Measurements from ENCODE around the gene TYW1B. TPM values are rescaled to one million over a fixed set of nuclear protein-coding genes. Genes with fewer than 3 reads are reported as not detected.
"Not testable (repeated sequence)": the region's sequence is repeated elsewhere in the genome, so short reads cannot be mapped to it uniquely, and the experiment has no call there.

The TYW1B gene
- total RNA-seq, 2 donors from 2014 or later, result 2.1 to 2.8 TPM

DNA sequence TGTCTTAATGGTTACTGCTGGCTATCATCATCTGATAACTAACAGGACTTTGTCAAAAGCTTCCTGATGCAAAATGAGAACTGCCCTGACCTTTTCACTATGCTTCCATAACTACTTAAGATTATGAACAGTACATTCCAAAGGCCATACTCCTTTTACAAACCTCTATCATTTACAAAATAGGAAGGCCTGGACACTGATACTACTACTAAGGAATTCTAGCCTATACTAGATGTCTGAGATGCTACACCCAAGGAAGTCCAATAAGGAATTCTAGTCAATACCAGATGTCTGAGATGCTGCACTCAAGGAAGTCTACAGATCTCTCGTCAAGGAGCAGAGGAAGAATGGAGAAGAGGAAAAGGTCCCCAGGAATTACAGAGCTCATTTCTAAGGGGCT, 130.9 kb downstream of the TYW1B start:
- not testable (repeated sequence) for DNase-seq (ENCODE audit: low spot score in 2 of 2); H3K27ac Mint-ChIP-seq; ATAC-seq; H3K9me3 Mint-ChIP-seq
- peaks cover 0 to 11% of the 10 kb centered on the region in 2 donors for H3K36me3 Mint-ChIP-seq

- H3K9me3 Mint-ChIP-seq; DNase-seq (ENCODE audit: low spot score in 2 of 2); H3K36me3 Mint-ChIP-seq; H3K27ac Mint-ChIP-seq: not testable (repeated sequence)
- peak in 1 of 2 donors; percentile 57 for ATAC-seq
Observed at GRCh38 chr7:72696643-72697042, 131.4 kb downstream of the TYW1B start.

GRCh38 chr7:72695482-72695881, 132.5 kb downstream of the TYW1B start:
- H3K27ac Mint-ChIP-seq, result peak overlapping the region in 1 of 2 donors; percentile 44
- not testable (repeated sequence) for ATAC-seq; H3K36me3 Mint-ChIP-seq; DNase-seq (ENCODE audit: low spot score in 2 of 2); H3K9me3 Mint-ChIP-seq

DNA sequence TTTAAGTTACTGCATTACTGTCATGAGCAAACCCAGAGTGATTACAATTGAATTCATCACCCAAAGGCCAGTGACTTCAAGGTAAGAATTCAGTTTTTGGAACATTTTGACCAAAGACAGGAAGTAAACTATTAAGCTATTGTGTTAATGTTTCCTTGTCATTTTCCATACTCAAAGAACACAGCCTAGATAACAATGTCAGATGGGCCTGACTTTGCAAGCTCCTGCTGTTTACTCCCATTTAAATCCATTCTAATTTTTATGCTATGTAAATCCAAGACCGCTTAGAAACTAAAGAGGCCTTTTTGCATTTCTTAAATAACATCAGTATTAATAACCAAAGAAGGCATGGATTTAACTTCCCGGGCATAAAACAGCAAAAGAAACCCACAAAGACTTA, 136.6 kb downstream of the TYW1B start:
- H3K9me3 Mint-ChIP-seq; ATAC-seq; DNase-seq (ENCODE audit: low spot score in 2 of 2); H3K27ac Mint-ChIP-seq; H3K36me3 Mint-ChIP-seq: not testable (repeated sequence)

DNA sequence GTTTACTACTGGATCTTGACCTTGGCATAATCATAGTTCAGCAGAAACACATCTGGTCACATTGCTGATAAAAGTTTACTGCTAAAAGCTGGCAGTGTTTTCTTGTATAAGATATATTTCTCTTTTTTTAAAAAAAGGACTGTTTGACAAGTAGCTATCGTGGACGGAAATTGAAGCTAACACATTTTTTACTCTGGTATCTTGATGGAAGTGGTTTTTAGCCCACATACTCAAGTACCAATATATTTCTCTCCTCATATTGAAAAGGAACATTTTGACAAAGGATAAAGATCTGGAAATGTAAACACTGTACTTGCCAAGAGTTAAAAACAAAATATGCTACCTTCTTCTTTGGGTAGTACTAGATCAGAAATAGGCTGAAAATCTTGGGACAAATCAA, 137.8 kb downstream of the TYW1B start:
- ATAC-seq; DNase-seq (ENCODE audit: low spot score in 2 of 2); H3K27ac Mint-ChIP-seq; H3K36me3 Mint-ChIP-seq; H3K9me3 Mint-ChIP-seq: not testable (repeated sequence)

- not testable (repeated sequence) for H3K9me3 Mint-ChIP-seq; ATAC-seq; H3K36me3 Mint-ChIP-seq; DNase-seq (ENCODE audit: low spot score in 2 of 2); H3K27ac Mint-ChIP-seq
Observed at GRCh38 chr7:72689344-72689743, 138.7 kb downstream of the TYW1B start.

DNA sequence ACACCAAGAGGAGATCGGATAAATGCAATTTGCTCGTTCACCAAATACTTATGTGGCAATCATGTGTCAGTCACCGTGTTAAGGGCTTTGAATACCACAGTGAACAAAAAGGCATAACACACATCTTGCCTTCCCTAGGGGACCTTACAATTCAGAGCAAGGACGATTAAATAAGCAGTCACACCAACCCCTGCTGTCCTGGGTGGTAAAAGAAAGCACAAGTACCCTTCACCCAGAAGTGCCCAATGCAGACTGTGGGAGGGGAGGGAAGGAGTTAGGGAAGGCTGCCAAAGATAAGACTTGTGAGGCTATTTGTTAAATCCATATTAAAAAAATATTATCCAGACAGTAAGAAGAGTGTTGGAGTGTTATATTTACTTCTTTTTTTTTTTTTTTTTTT, 146.8 kb downstream of the TYW1B start:
- not testable (repeated sequence) for H3K36me3 Mint-ChIP-seq; DNase-seq (ENCODE audit: low spot score in 2 of 2); ATAC-seq; H3K9me3 Mint-ChIP-seq
- peak overlapping the region in 1 of 2 donors; percentile 83 for H3K27ac Mint-ChIP-seq

DNA sequence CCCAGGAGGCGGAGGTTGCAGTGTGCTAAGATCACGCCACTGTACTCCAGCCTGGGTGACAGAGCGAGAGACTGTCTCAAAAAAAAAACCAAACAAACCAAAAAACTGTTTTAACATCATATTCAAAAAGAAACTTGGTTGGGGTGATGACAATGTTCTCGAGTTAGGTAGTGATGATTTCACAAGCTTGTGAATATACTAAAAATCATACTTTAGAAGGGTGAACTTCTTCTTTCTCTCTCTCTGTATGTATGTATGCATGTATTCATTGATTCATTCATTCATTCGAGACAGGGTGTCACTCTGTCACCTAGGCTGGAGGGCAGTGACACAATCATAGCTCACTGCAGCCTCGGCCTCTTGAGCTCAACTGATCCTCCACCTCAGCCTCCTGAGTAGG, 151.1 kb downstream of the TYW1B start:
- DNase-seq (ENCODE audit: low spot score in 2 of 2); H3K36me3 Mint-ChIP-seq; H3K9me3 Mint-ChIP-seq; H3K27ac Mint-ChIP-seq: not testable (repeated sequence)
- ATAC-seq, result peak; percentile 78 to 97

DNA sequence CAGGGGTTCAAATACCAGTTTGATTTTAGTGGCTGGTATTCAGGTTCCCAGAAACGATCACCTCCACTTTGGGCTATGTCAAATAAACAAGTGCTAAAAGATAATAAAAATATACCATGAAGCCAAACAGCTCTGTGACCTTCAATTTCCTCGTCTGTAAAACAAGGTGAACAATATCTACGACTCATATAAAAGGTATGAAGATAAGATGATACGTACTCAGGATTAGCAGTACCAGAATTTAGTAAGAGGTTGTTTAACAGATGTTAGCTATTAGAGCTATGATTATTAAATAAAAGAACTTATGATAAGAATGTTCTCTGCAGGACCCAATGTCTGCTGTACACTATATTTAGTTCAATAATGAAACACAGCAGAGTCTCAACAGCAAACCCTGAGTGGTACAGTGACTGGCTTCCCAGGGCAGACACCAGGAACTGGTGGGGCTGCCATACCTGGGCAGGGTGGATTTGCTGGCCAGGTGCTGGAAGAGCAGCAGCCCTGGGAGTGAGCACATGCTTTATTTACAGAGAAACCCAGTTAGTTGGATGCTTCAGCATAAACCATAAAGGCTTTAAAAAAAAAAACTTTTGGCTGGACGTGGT, 151.8 kb downstream of the TYW1B start:
- not testable (repeated sequence) for H3K36me3 Mint-ChIP-seq; H3K9me3 Mint-ChIP-seq; ATAC-seq; H3K27ac Mint-ChIP-seq; DNase-seq (ENCODE audit: low spot score in 2 of 2)

GRCh38 chr7:72675686-72676085, 152.3 kb downstream of the TYW1B start:
- ATAC-seq, H3K27ac Mint-ChIP-seq: not testable (repeated sequence)

DNA sequence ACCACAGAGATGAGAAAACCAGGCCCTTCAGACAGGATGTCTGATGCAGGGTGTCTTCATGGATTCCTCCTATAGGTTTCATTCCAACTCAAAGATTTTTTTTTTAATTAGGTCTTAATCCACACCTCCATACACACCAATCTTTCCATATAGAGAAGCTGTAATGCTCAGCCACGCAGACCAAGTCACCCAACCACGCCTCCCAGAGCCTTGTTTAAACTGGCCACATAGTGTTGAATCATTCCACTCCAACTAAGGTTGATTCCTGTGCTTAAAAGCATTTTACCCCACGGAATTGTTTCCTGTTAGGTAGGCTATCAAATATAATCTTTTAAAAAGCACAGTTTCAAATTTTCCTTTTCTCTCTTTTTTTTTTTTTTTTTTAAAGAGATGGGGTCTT, 153.6 kb downstream of the TYW1B start:
- H3K27ac Mint-ChIP-seq, result no peak overlapping the region

More at GRCh38 chr7:72675686-72676085, 152.3 kb downstream of the TYW1B start:
- H3K9me3 Mint-ChIP-seq; H3K36me3 Mint-ChIP-seq; DNase-seq (ENCODE audit: low spot score in 2 of 2): not testable (repeated sequence)

GRCh38 chr7:72670850-72671249, 157.2 kb downstream of the TYW1B start:
- DNase-seq (ENCODE audit: low spot score in 2 of 2); H3K36me3 Mint-ChIP-seq; H3K27ac Mint-ChIP-seq: not testable (repeated sequence)

More for the DNA sequence above, 153.6 kb downstream of the TYW1B start:
- DNase-seq (ENCODE audit: low spot score in 2 of 2) (no peak), ATAC-seq (no peak)
- Mint-ChIP-seq H3K9me3 (no peaks in the 10 kb centered on the region), H3K36me3 (no peaks in the 10 kb centered on the region)

DNA sequence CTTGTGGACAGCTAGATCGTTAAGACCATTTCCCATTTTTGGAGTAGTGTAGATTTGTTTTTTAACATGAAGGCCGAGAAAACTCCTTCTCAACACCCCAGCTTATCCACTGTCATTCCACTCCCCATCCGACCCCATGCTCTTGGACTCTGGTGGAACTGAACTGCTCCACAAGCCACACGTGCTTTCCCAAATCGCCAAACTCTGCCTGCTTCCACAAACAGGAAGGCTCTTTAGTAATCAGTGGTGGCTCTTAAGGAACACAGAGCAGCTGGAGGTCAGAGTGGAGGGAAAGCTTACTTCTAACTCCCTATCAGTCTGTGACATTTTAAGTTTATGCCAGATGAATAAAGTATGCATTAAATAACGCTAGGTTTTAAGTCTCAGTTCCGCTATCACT, 159.6 kb downstream of the TYW1B start:
- not testable (repeated sequence) for H3K36me3 Mint-ChIP-seq; ATAC-seq; H3K27ac Mint-ChIP-seq; H3K9me3 Mint-ChIP-seq; DNase-seq (ENCODE audit: low spot score in 2 of 2)

More at GRCh38 chr7:72670850-72671249, 157.2 kb downstream of the TYW1B start:
- ATAC-seq, H3K9me3 Mint-ChIP-seq: not testable (repeated sequence)

DNA sequence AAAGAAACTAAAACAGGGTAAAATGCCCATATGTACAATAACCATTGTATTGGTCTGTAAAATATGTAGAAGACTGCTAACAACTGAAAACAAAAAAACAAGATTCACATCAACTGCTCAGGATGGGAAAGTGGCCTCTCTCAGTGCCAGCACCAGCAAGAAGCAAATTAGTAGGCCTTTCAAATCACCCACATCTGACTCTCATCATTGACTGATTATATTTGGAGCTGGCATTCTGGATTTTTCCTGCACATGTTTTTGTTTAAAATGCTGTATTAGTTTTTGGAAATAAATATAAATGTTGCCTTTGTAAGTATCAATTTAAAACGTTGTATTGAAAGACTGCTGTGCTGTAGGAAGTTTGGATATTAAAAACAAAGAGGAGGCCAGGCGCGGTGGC, 161.0 kb downstream of the TYW1B start:
- not testable (repeated sequence) for H3K9me3 Mint-ChIP-seq; ATAC-seq; DNase-seq (ENCODE audit: low spot score in 2 of 2); H3K36me3 Mint-ChIP-seq; H3K27ac Mint-ChIP-seq

GRCh38 chr7:72648574-72648973, 179.4 kb downstream of the TYW1B start:
- not testable (repeated sequence) for H3K27ac Mint-ChIP-seq; H3K9me3 Mint-ChIP-seq; H3K36me3 Mint-ChIP-seq; ATAC-seq; DNase-seq (ENCODE audit: low spot score in 2 of 2)

- DNase-seq (ENCODE audit: low spot score in 2 of 2); H3K27ac Mint-ChIP-seq; H3K36me3 Mint-ChIP-seq; H3K9me3 Mint-ChIP-seq: not testable (repeated sequence)
- ATAC-seq, result peak in 1 of 2 donors; percentile 56
Observed at GRCh38 chr7:72643708-72644107, 184.3 kb downstream of the TYW1B start.

DNA sequence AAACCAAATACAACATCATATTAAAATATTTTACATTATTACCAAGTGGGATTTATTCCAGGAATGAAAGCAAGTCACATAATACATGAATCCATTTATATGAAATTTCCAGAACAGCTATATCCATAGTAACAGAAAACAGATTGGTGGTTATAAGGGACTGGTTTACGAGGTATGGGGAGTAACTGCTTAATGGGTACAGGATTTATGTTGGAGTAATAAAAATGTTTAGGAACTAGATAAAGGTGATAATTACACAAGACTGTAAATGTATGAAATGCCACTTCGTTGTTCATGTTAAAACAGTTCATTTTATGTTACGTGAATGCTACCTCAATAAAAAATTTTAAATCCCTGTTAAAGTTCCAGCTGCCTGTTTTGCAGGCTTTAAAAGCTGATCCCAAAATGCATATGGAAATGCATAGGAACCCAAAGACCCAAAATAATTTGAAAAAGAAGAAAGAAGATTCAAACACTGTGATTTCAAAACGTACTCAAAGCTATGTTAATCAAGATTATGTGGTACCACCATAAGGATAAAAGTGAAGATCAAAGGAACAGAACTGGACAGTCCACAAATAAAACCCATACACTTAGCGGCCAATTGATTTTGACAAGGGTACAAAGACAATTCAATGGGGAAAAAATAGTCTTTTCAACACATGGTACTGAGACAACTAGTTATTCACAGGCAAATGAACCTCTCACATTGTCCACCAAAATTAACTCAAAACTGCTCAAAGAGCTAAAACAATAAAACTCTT, 186.3 kb downstream of the TYW1B start:
- not testable (repeated sequence) for H3K9me3 Mint-ChIP-seq; DNase-seq (ENCODE audit: low spot score in 2 of 2); ATAC-seq; H3K27ac Mint-ChIP-seq; H3K36me3 Mint-ChIP-seq

DNA sequence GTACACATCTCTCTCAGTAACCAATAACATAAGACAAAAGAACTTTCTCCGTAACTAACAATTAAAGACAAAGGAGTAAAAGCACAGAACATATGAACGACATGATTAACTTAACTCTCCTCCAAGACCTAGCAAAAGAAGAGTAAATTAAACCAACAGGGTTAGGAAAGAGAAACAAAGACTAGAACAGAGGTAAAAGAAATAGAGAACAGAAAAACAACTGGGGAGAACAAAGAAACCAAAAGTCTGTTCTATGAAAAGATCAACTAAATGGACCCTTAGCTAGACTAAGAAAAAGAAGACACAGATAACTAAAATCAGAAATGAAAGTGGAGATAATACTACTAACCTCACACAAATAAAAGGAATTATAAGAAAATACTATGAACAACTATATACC, 187.3 kb downstream of the TYW1B start:
- H3K9me3 Mint-ChIP-seq; ATAC-seq; H3K27ac Mint-ChIP-seq; DNase-seq (ENCODE audit: low spot score in 2 of 2); H3K36me3 Mint-ChIP-seq: not testable (repeated sequence)

Measured in activated naive CD4-positive, alpha-beta T cell treated with anti-CD3 and anti-CD28 coated beads, Interleukin-2, amount 50 U/mL, for 72 hours (primary cell).